Right lobe of liver (tissue), 6 donors: Measurements from ENCODE around the gene CDR2. TPM values are rescaled to one million over a fixed set of nuclear protein-coding genes. Genes with fewer than 3 reads are reported as not detected.

Experiments
- ATAC-seq, 4 donors: fragments of 200-7000 bp; cut with Tn5 transposase; one replicate each; pipeline ENCODE4 v1.9.1; 2020; ENCODE audit warnings: mild to moderate bottlenecking in 4 of 4, moderate library complexity in 4 of 4
- DNase-seq, 3 donors: peaks; one replicate each; pipeline ENCODE4 v3.0.0-alpha.2; 2020
- H3K27ac ChIP-seq, 3 donors: fragments of 200-600 bp; one replicate each; pipeline ENCODE4 v1.8.0; 2022
- H3K27me3 ChIP-seq, 2 donors: fragments of 200-600 bp; one replicate each; pipeline ENCODE4 v1.8.0; 2022
- H3K36me3 ChIP-seq, 4 donors: fragments of 200-600 bp; sonication (generic) in 1 of 4; one replicate each; pipeline versions ENCODE4 v1.5.1 to v1.8.0; 2017 to 2022; ENCODE audit warnings: control low read depth in 1 of 4
- H3K4me1 ChIP-seq, 4 donors: fragments of 200-600 bp; sonication (generic) in 1 of 4; one replicate each; pipeline versions ENCODE4 v1.5.1 to v1.8.0; 2017 to 2022; ENCODE audit warnings: control low read depth in 1 of 4
- H3K4me3 ChIP-seq, 3 donors: fragments of 200-600 bp; one replicate each; pipeline ENCODE4 v1.8.0; 2022
- H3K9me3 ChIP-seq, 4 donors: fragments of 200-600 bp; sonication (generic) in 1 of 4; one replicate each; pipeline versions ENCODE4 v1.5.1 to v1.8.0; 2017 to 2022; ENCODE audit warnings: control low read depth in 1 of 4
- POLR2A ChIP-seq: fragments of 450-650 bp; IDR thresholded peaks from one replicate; pipeline ENCODE4 v1.6.1; 2017; ENCODE audit warnings: antibody characterized with exemption, mild to moderate bottlenecking
- WGBS: methylation state at CpG from one replicate; pipeline ENCODE4 v1.1.6; 2018; ENCODE audit warnings: low coverage, low lambda C conversion rate; ENCODE audit not compliant: insufficient coverage; ENCODE audit errors: missing lambda C conversion rate; 5-methylcytosine and 5-hydroxymethylcytosine counted together
- intact Hi-C, 2 donors: fragments of 100-400 bp; cut with DNase I; formaldehyde crosslinking; loops; one replicate each; pipeline versions ENCODE4 v1.11.2 to v1.14.1; 2022
- total RNA-seq, 6 experiments: library from RNA; depleted of rRNA in 2 of 6; stranded (reverse); fragments of >200 nt in 2 of 6; fragmentation: NEBNext Ultra II Directional in 3 of 6; extraction: Animal tissue kit (Norgen Biotek cat#: 25700) in 3 of 6; gene quantifications; one replicate each; pipeline versions ENCODE4 v1.1.0 to v1.2.4, GENCODE V29; 2016 to 2023
- TF ChIP-seq, protein P1 (sequence below), 4 donors: fragments of 200-600 bp in 3 of 4; fragments of 450-650 bp in 1 of 4; IDR thresholded peaks; one replicate each; pipeline versions ENCODE4 v1.5.1 to v1.8.0; 2016 to 2022; ENCODE audit warnings: antibody characterized with exemption in 4 of 4, mild to moderate bottlenecking in 2 of 4
- donor health status: DM: no; HTN: yes; CAD: no.
- donor health status: DM: no; HTN: no; CAD: no.
- donor health status: DM: no; HTN: no; CAD: no.
- donor health status: DM: no; HTN: yes; CAD: no.
- donor health status: DM: no; HTN: yes; CAD: no.

CDR2 gene
- total RNA-seq, 6 experiments from 2014 or later = 8.2 to 16.8 (median 14.2) TPM

DNA sequence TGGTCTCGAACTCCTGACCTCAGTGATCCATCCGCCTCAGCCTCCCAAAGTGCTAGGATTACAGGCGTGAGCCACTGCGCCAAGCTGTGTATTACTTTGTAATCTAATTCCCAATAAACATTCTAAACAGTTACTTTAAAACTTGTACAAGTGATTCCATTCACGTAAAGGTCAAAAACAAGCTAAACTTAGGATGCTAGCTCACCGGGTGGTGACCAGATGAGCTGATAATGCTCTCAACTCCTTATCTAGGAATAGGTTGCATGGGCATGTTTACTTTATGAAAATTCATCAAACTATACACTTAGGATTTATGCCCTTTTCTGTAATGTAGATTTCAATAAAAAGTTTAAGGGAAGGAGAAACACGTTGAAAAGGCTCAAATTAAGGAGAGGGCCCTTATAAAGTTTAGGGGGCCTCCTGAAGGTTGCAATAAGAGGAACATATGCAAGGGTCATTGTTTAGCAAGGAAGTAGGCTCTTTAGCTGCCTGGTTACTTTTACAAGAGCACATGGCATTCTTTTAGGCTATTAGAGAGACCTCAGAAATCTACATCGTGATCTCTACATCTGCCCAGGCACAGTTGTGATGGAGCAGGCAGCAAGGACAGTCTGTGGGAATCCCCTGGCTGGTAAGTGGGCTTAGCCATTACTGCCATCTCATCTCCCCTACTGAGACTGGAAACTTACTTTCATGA is 13.3 kb downstream of the CDR2 start:
- ATAC-seq (peak in 1 of 4 donors; percentile 12), DNase-seq (no peak)
- intact Hi-C loops = no loop called here
- TF ChIP-seq, protein P1, sequence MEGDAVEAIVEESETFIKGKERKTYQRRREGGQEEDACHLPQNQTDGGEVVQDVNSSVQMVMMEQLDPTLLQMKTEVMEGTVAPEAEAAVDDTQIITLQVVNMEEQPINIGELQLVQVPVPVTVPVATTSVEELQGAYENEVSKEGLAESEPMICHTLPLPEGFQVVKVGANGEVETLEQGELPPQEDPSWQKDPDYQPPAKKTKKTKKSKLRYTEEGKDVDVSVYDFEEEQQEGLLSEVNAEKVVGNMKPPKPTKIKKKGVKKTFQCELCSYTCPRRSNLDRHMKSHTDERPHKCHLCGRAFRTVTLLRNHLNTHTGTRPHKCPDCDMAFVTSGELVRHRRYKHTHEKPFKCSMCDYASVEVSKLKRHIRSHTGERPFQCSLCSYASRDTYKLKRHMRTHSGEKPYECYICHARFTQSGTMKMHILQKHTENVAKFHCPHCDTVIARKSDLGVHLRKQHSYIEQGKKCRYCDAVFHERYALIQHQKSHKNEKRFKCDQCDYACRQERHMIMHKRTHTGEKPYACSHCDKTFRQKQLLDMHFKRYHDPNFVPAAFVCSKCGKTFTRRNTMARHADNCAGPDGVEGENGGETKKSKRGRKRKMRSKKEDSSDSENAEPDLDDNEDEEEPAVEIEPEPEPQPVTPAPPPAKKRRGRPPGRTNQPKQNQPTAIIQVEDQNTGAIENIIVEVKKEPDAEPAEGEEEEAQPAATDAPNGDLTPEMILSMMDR (IDR thresholded peaks at IDR 0.05) = no peak
- no peak for TF ChIP-seq POLR2A
- Histone ChIP-seq H3K27ac (no peak overlapping the region), H3K4me3 (no peak overlapping the region), H3K27me3 (no peaks in the 10 kb centered on the region), H3K9me3 (no peaks in the 10 kb centered on the region), H3K4me1 (peaks cover 0 to 13% (median 4%) of the 10 kb centered on the region in 4 donors), H3K36me3 (peaks cover 0 to 25% (median 2%) of the 10 kb centered on the region in 4 donors)
- 70% methylated on average over 6 of the region's 8 CpGs for WGBS

DNA sequence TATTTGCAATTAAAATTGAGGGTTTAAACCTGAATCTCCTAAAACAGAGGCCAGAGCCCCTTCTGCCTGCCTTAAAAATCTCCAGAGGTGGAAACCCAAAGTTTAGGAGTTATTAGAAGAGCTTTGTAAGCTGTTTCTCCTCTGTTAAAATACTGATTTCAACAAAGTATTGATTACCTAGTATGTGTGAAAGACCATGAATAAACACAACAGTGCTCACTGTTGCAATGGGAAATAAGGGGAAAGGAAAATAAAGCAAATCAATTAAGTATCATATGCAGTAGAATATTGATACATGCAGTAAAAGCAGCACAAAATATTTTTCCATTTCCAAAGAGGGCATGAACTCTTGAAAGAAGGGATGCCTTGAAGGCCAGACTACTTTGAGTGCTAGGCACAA is 14.7 kb downstream of the CDR2 start:
- Histone ChIP-seq H3K4me3 (no peak overlapping the region), H3K27me3 (no peaks in the 10 kb centered on the region), H3K36me3 (peaks cover 0 to 22% (median 2%) of the 10 kb centered on the region in 4 donors), H3K9me3 (no peaks in the 10 kb centered on the region), H3K4me1 (peaks cover 0 to 13% (median 5%) of the 10 kb centered on the region in 4 donors), H3K27ac (peak overlapping the region in 2 of 3 donors; percentile 12 to 19)
- DNase-seq (no peak), ATAC-seq (peak in 3 of 4 donors; percentile 34 to 60 (median 56))
- intact Hi-C loops = no loop called here
- TF ChIP-seq POLR2A = no peak
- TF ChIP-seq, protein P1 (IDR thresholded peaks at IDR 0.05) = no peak

DNA sequence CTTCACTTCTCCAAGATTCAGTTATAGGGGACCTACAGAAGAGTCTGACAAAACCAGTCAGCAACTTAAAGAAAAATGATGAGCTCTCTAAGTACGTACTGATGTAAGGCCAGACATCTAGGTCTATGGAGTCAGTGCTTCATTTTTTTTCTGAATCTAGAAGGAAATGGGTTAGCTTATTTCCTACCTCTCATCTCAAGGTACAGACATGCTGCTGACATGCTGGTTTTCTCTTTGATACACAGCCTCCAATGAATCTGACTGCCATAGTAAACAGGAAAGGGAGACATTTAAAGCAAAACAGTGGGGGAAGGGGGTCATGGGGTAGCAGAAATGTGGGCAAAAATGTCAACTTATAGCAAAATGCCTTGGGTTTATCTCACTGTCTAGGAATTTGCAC is 16.4 kb downstream of the CDR2 start:
- no peak for ATAC-seq
- peaks cover 0 to 6% (median 0%) of the 10 kb centered on the region in 4 donors for H3K36me3 ChIP-seq
- H3K4me3 ChIP-seq = no peak overlapping the region
- TF ChIP-seq, protein P1 (IDR thresholded peaks at IDR 0.05) = no peak
- TF ChIP-seq POLR2A = no peak
- H3K4me1 ChIP-seq = peaks cover 0 to 28% (median 12%) of the 10 kb centered on the region in 4 donors
- H3K9me3 ChIP-seq = no peaks in the 10 kb centered on the region
- no peak for DNase-seq
- no peak overlapping the region for H3K27ac ChIP-seq
- 62% methylated on average over 1 of the region's 1 CpG for WGBS
- intact Hi-C loops = no loop called here
- no peaks in the 10 kb centered on the region for H3K27me3 ChIP-seq

DNA sequence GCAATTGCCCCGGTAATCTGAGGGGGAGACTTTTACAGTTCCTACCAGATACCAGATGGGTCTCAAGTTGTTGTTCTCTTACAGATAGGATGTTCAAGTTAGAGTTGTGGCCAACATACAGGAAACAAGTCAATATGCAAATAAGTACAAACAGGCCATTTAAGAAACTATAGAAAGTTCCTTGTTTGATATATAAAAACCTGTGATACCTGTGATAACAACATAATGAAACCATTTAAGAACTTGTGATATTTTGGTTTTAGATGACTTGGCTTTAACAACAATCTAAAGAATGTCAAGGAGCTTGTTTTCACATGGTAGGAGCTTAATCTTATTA is 16.8 kb downstream of the CDR2 start:
- WGBS = 91% methylated on average over 1 of the region's 1 CpG
- intact Hi-C loops = no loop called here
- DNase-seq (no peak), ATAC-seq (no peak)
- Histone ChIP-seq H3K4me3 (no peak overlapping the region), H3K27me3 (no peaks in the 10 kb centered on the region), H3K4me1 (peaks cover 0 to 32% (median 13%) of the 10 kb centered on the region in 4 donors), H3K36me3 (peaks cover 0 to 2% (median 0%) of the 10 kb centered on the region in 4 donors), H3K27ac (no peak overlapping the region), H3K9me3 (no peaks in the 10 kb centered on the region)
- TF ChIP-seq, protein P1 (IDR thresholded peaks at IDR 0.05) = no peak
- TF ChIP-seq POLR2A = no peak
